GM23248 (cell line): Measurements from ENCODE around the gene GFI1B. TPM values are rescaled to one million over a fixed set of nuclear protein-coding genes. Genes with fewer than 3 reads are reported as not detected.
A peak's percentile ranks its signal among the peaks of the same experiment; 100 is the strongest.

Experiments used
- DNase-seq: peaks from one replicate; pipeline ENCODE4 v3.0.0-alpha.2; 2015
- H2AFZ ChIP-seq: fragments of 200-600 bp; sonication (generic); 2 replicates; pipeline ENCODE4 v1.6.1; 2016; ENCODE audit warnings: antibody characterized with exemption
- H3F3A ChIP-seq: fragments of 200-600 bp; sonication (generic); 2 replicates; pipeline ENCODE4 v1.6.1; 2016; ENCODE audit warnings: mild to moderate bottlenecking, antibody characterized with exemption, mixed run types; ENCODE audit not compliant: insufficient read depth
- H3K27ac ChIP-seq: fragments of 200-600 bp; sonication (generic); 2 replicates; pipeline ENCODE4 v1.5.1; 2016; ENCODE audit warnings: mild to moderate bottlenecking
- H3K27me3 ChIP-seq: fragments of 200-600 bp; sonication (generic); replicated peaks from 2 replicates; pipeline ENCODE4 v1.6.1; 2016; ENCODE audit warnings: mild to moderate bottlenecking; ENCODE audit not compliant: insufficient read depth
- H3K36me3 ChIP-seq: fragments of 200-600 bp; sonication (generic); 2 replicates; pipeline ENCODE4 v1.6.1; 2016; ENCODE audit warnings: low read depth, mild to moderate bottlenecking
- H3K4me1 ChIP-seq: fragments of 200-600 bp; sonication (generic); 2 replicates; pipeline ENCODE4 v1.6.1; 2016; ENCODE audit warnings: mild to moderate bottlenecking; ENCODE audit not compliant: insufficient read depth
- H3K4me2 ChIP-seq: fragments of 200-600 bp; sonication (generic); one replicate; pipeline ENCODE4 v1.6.1; 2016; ENCODE audit warnings: mild to moderate bottlenecking; ENCODE audit not compliant: unreplicated experiment
- H3K4me3 ChIP-seq: fragments of 200-600 bp; sonication (generic); 2 replicates; pipeline ENCODE4 v1.5.1; 2016; ENCODE audit warnings: mild to moderate bottlenecking
- H3K79me2 ChIP-seq: fragments of 200-600 bp; sonication (generic); 2 replicates; pipeline ENCODE4 v1.6.1; 2016; ENCODE audit warnings: mild to moderate bottlenecking; ENCODE audit not compliant: insufficient read depth
- H3K9ac ChIP-seq: fragments of 200-600 bp; sonication (generic); 2 replicates; pipeline ENCODE4 v1.6.1; 2016; ENCODE audit warnings: mild to moderate bottlenecking
- H3K9me2 ChIP-seq: fragments of 200-600 bp; sonication (generic); 2 replicates; pipeline ENCODE4 v1.6.1; 2016; ENCODE audit warnings: mixed run types, mild to moderate bottlenecking, moderate library complexity; ENCODE audit not compliant: insufficient read depth
- H3K9me3 ChIP-seq: fragments of 200-600 bp; sonication (generic); one replicate; pipeline ENCODE4 v1.6.1; 2017; ENCODE audit warnings: low read depth
- H4K20me1 ChIP-seq: fragments of 200-600 bp; sonication (generic); 2 replicates; pipeline ENCODE4 v1.6.0; 2016; ENCODE audit not compliant: insufficient read depth
- EZH2 ChIP-seq: fragments of 200-600 bp; sonication (generic); IDR thresholded peaks from 2 replicates; pipeline ENCODE4 v1.6.1; 2018; ENCODE audit warnings: antibody characterized with exemption, mild to moderate bottlenecking; ENCODE audit not compliant: insufficient read depth, poor library complexity, severe bottlenecking
- EZH2phosphoT487 ChIP-seq: fragments of 200-600 bp; sonication (generic); IDR thresholded peaks from 2 replicates; pipeline ENCODE4 v1.6.1; 2018; ENCODE audit warnings: antibody characterized with exemption, moderate library complexity, mild to moderate bottlenecking, low read depth; ENCODE audit not compliant: insufficient read depth
- WGBS, 2 experiments: methylation state at CpG; one replicate each; pipeline ENCODE4 v1.1.6; 2015 to 2017; ENCODE audit warnings: low lambda C conversion rate in 2 of 2, low coverage in 1 of 2; ENCODE audit errors: missing lambda C conversion rate in 2 of 2; 5-methylcytosine and 5-hydroxymethylcytosine counted together
- in situ Hi-C: fragments of 300-500 bp; cut with MboI; formaldehyde crosslinking; loops from 2 replicates; pipeline ENCODE4 v1.15.0; 2020
- polyA plus RNA-seq: library from polyadenylated mRNA; unstranded; fragments of >200 nt; fragmentation: Nextera tagmentation; extraction: Ambion mirVana; gene quantifications from 2 replicates; pipeline ENCODE4 v1.2.1, GENCODE V29; 2016
- total RNA-seq: library from RNA; depleted of rRNA; stranded (reverse); fragments of >200 nt; shearing (Covaris generic); gene quantifications from 2 replicates; pipeline ENCODE4 v1.2.3, GENCODE V29; 2014

Gene GFI1B
- total and polyA plus RNA-seq, 2 experiments from 2014 or later, result not detected

GRCh38 chr9:132945186-132946130, 33.0 kb upstream of the GFI1B start:
- DNase-seq, result no peak
- H3K4me1 ChIP-seq, result peaks cover 21% of the 10 kb centered on the region
- H4K20me1 ChIP-seq, result no peaks in the 10 kb centered on the region
- H3K9ac ChIP-seq, result peak overlapping the region; percentile 98
- in situ Hi-C loops, result no loop called here
- H3K9me2 ChIP-seq, result no peaks in the 10 kb centered on the region
- peak overlapping the region; percentile 72 for H3K4me2 ChIP-seq
- H3K4me3 ChIP-seq, result peak overlapping the region; percentile 98
- peak overlapping the region; percentile 97 for H3K27ac ChIP-seq
- no peaks in the 10 kb centered on the region for H3K27me3 ChIP-seq
- H3K9me3 ChIP-seq, result no peaks in the 10 kb centered on the region
- TF ChIP-seq EZH2phosphoT487, result no peak
- no peak for TF ChIP-seq EZH2
- peaks cover 40% of the 10 kb centered on the region for H3K79me2 ChIP-seq
- no peaks in the 10 kb centered on the region for H3F3A ChIP-seq
- 71 to 72% methylated on average over 22 to 23 of the region's 23 CpGs for WGBS, 2 experiments
- H3K36me3 ChIP-seq, result no peaks in the 10 kb centered on the region
- peak overlapping the region; percentile 87 for H2AFZ ChIP-seq

DNA sequence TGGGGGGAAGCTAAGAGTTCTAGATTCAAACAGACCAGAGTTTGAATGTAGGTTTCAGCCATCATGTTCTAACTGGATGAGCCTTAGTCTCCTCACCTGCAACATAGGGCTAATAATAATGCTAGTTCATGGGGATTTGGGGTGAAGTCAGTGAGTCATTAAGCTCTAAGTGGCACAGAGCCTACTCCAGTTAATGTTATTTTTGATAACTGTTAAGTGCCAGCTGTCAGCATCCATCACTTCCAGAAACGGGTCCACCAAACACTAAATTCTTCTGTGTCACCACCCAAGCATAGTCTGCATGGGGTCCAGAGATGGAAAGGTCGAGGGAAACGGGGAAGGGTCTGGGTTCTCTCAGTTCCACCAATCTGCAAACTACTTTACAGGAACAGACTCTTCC, 32.3 kb upstream of the GFI1B start:
- Histone ChIP-seq H3K36me3 (no peaks in the 10 kb centered on the region), H3K27ac (no peak overlapping the region), H3K27me3 (no peaks in the 10 kb centered on the region), H3K4me2 (no peak overlapping the region), H3K4me1 (peaks cover 21% of the 10 kb centered on the region), H3K9me3 (no peaks in the 10 kb centered on the region), H3K9ac (no peak overlapping the region), H4K20me1 (no peaks in the 10 kb centered on the region), H3K4me3 (no peak overlapping the region), H3K79me2 (peaks cover 32% of the 10 kb centered on the region), H3F3A (no peaks in the 10 kb centered on the region), H2AFZ (peak overlapping the region; percentile 62), H3K9me2 (no peaks in the 10 kb centered on the region)
- DNase-seq, result peak; percentile 18
- 25 to 39% methylated on average over 3 of the region's 3 CpGs for WGBS, 2 experiments
- in situ Hi-C loops, result no loop called here
- TF ChIP-seq EZH2 (no peak), EZH2phosphoT487 (no peak)

DNA sequence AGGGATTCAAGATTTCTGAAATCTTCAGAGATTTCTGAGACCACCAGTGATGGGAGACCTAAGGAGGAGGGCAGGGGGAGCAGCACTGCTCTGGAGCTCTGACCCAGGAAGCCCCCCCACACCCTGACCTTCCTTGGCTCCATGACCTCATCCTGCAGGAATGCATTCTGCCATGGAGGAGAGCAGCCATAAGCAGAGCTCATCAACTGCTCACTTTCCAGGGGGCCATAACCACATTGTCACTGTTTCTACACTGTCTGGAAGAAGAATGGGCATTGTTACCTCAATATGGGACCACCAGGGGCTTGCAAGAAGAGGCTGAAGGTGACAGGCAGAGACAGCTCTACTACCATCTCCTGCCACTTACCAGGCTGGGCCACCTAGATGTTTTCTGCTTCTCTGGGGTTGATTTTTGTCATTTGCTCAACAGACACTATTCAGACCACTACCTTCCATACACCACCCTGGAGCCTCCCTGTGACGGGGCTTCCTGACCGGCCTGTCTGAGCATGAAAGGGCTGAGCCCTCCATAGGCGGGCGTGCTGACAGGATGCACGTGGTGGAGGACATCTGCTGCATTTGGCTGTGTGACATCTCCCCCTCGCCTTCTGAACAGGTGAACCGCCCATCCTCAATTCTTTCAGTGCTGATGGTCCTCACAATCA, 31.7 kb upstream of the GFI1B start:
- DNase-seq, result peak; percentile 59
- Histone ChIP-seq H4K20me1 (no peaks in the 10 kb centered on the region), H3K9me2 (no peaks in the 10 kb centered on the region), H3F3A (no peaks in the 10 kb centered on the region), H3K36me3 (no peaks in the 10 kb centered on the region), H2AFZ (peak overlapping the region; percentile 62), H3K27me3 (no peaks in the 10 kb centered on the region), H3K4me2 (no peak overlapping the region), H3K9me3 (no peaks in the 10 kb centered on the region), H3K4me3 (no peak overlapping the region), H3K79me2 (peaks cover 27% of the 10 kb centered on the region), H3K9ac (no peak overlapping the region), H3K27ac (no peak overlapping the region), H3K4me1 (peaks cover 21% of the 10 kb centered on the region)
- TF ChIP-seq EZH2phosphoT487 (no peak), EZH2 (no peak)
- WGBS, 2 experiments, result 75 to 84% methylated on average over 7 of the region's 7 CpGs
- in situ Hi-C loops, result no loop called here

DNA sequence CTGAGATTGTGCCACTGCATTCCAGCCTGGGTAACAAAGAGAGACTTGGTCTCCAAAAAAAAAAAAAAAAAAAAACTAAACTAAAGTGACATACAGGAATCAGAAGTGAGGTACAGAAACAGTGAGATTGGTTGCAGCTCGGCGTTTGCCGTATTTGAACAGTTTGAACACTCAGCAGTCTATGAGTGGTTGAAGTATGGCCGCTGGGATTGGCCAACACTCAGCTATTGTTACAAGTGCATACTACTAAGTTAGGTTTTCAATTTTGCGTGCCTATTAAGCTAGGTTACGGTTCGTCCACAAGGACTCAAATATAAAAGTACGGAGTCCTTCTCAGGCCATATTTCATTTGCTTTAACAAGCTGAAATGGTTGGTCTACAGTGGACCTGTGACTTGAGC, 30.7 kb upstream of the GFI1B start:
- no peak overlapping the region for H3K4me3 ChIP-seq
- H4K20me1 ChIP-seq, result no peaks in the 10 kb centered on the region
- DNase-seq, result no peak
- no peaks in the 10 kb centered on the region for H3K9me2 ChIP-seq
- TF ChIP-seq EZH2 (no peak), EZH2phosphoT487 (no peak)
- 95 to 96% methylated on average over 8 of the region's 8 CpGs for WGBS, 2 experiments
- in situ Hi-C loops, result no loop called here
- no peaks in the 10 kb centered on the region for H3K36me3 ChIP-seq
- H3K79me2 ChIP-seq, result peaks cover 17% of the 10 kb centered on the region
- no peak overlapping the region for H3K4me2 ChIP-seq
- H3K27me3 ChIP-seq, result no peaks in the 10 kb centered on the region
- H3F3A ChIP-seq, result no peaks in the 10 kb centered on the region
- H3K9ac ChIP-seq, result no peak overlapping the region
- no peak overlapping the region for H3K27ac ChIP-seq
- peaks cover 14% of the 10 kb centered on the region for H3K4me1 ChIP-seq
- H3K9me3 ChIP-seq, result no peaks in the 10 kb centered on the region
- no peak overlapping the region for H2AFZ ChIP-seq
